PFSK-1 (cell line): Measurements from ENCODE around the gene MPPED1.

Source experiments
- FOXP2 ChIP-seq: optimal IDR thresholded peaks from 2 replicates; pipeline ENCODE3; 2011; ENCODE audit warnings: borderline replicate concordance, control low read depth, inconsistent platforms; ENCODE audit not compliant: insufficient read depth; ENCODE audit errors: extremely low read length, extremely low read depth
- SIN3A ChIP-seq: IDR thresholded peaks from 2 replicates; pipeline ENCODE4 v1.6.1; 2012; ENCODE audit warnings: mild to moderate bottlenecking, low read length, moderate library complexity, borderline replicate concordance; ENCODE audit not compliant: insufficient read depth
- TAF1 ChIP-seq: IDR thresholded peaks from 2 replicates; pipeline ENCODE4 v1.6.1; 2012; ENCODE audit warnings: low read length, control low read depth, borderline replicate concordance; ENCODE audit not compliant: insufficient read depth
- TF ChIP-seq, protein P1 (sequence below), 2 experiments: IDR thresholded peaks; 2 replicates each; pipeline versions ENCODE4 v1.6.1 to v1.8.0; 2011 to 2012; ENCODE audit warnings: low read depth in 2 of 2, low read length in 2 of 2, control low read depth in 1 of 2, inconsistent platforms in 1 of 2, mild to moderate bottlenecking in 1 of 2, moderate library complexity in 1 of 2; ENCODE audit not compliant: insufficient read depth in 1 of 2

DNA sequence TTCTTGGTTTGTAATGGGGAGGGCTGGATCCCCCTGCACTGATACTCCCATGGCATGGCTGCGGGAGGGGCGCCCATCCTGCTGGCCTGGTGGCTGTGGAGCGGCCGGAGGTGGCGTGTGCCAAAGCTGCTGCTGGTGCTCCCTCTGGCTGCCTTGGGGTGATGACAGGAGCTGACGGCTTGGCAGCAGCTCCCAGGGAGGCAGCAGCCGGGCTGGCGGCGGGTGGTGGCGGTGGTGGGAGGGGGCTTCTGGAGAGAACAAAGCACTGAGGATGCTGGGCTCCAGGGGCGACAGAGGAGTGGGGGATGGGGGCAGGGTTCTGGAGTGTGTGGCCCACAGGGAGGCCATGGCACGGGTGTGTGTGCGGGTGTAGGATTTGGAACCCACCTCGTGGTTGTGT is 11.4 kb upstream of the MPPED1 start:
- no peak for TF ChIP-seq SIN3A
- TF ChIP-seq, protein P1, sequence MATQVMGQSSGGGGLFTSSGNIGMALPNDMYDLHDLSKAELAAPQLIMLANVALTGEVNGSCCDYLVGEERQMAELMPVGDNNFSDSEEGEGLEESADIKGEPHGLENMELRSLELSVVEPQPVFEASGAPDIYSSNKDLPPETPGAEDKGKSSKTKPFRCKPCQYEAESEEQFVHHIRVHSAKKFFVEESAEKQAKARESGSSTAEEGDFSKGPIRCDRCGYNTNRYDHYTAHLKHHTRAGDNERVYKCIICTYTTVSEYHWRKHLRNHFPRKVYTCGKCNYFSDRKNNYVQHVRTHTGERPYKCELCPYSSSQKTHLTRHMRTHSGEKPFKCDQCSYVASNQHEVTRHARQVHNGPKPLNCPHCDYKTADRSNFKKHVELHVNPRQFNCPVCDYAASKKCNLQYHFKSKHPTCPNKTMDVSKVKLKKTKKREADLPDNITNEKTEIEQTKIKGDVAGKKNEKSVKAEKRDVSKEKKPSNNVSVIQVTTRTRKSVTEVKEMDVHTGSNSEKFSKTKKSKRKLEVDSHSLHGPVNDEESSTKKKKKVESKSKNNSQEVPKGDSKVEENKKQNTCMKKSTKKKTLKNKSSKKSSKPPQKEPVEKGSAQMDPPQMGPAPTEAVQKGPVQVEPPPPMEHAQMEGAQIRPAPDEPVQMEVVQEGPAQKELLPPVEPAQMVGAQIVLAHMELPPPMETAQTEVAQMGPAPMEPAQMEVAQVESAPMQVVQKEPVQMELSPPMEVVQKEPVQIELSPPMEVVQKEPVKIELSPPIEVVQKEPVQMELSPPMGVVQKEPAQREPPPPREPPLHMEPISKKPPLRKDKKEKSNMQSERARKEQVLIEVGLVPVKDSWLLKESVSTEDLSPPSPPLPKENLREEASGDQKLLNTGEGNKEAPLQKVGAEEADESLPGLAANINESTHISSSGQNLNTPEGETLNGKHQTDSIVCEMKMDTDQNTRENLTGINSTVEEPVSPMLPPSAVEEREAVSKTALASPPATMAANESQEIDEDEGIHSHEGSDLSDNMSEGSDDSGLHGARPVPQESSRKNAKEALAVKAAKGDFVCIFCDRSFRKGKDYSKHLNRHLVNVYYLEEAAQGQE (IDR thresholded peaks at IDR 0.05; ENCODE audit: insufficient read depth in 1 of 2, low read depth in 2 of 2, low read length in 2 of 2), result no peak
- TF ChIP-seq TAF1, result no peak
- TF ChIP-seq FOXP2, result no peak
